HG03521 (cell line): ENCODE data around the gene TMEM170B.
A peak's percentile ranks its signal among the peaks of the same experiment; 100 is the strongest.
"Not testable (repeated sequence)": the region's sequence is repeated elsewhere in the genome, so short reads cannot be mapped to it uniquely, and the experiment has no call there.

Source experiments
- ATAC-seq: cut with Tn5 transposase; IDR thresholded peaks from one replicate; pipeline ENCODE4 v1.9.1; 2021; ENCODE audit warnings: mild to moderate bottlenecking, moderate library complexity; ENCODE audit not compliant: unreplicated experiment

Gene TMEM170B

GRCh38 chr6:11527274-11527870, 10.2 kb upstream of the TMEM170B start:
- ATAC-seq: no peak

- ATAC-seq: no peak
Observed at GRCh38 chr6:11528996-11529395, 8.6 kb upstream of the TMEM170B start.

GRCh38 chr6:11532097-11532496, 5.5 kb upstream of the TMEM170B start:
- no peak for ATAC-seq

- no peak for ATAC-seq
Observed at GRCh38 chr6:11534561-11534960, 3.0 kb upstream of the TMEM170B start.

- ATAC-seq: no peak
Observed at GRCh38 chr6:11535801-11536230, 1.7 kb upstream of the TMEM170B start.

GRCh38 chr6:11536795-11537194, 754 bp upstream of the TMEM170B start:
- no peak for ATAC-seq

GRCh38 chr6:11538052-11538818, 686 bp downstream of the TMEM170B start:
- ATAC-seq: peak; percentile 14

- ATAC-seq: no peak
Observed at GRCh38 chr6:11538819-11539468, 1.4 kb downstream of the TMEM170B start.

- no peak for ATAC-seq
Observed at GRCh38 chr6:11542863-11543262, 5.3 kb downstream of the TMEM170B start.

GRCh38 chr6:11543919-11544518, 6.5 kb downstream of the TMEM170B start:
- no peak for ATAC-seq

GRCh38 chr6:11547846-11548245, 10.3 kb downstream of the TMEM170B start:
- not testable (repeated sequence) for ATAC-seq

GRCh38 chr6:11548578-11548977, 11.0 kb downstream of the TMEM170B start:
- not testable (repeated sequence) for ATAC-seq

- no peak for ATAC-seq
Observed at GRCh38 chr6:11551053-11551452, 13.5 kb downstream of the TMEM170B start.

- ATAC-seq: no peak
Observed at GRCh38 chr6:11552442-11552841, 14.9 kb downstream of the TMEM170B start.

GRCh38 chr6:11553824-11554223, 16.3 kb downstream of the TMEM170B start:
- no peak for ATAC-seq

GRCh38 chr6:11556309-11556708, 18.8 kb downstream of the TMEM170B start:
- ATAC-seq: no peak

- ATAC-seq: no peak
Observed at GRCh38 chr6:11563793-11564192, 26.2 kb downstream of the TMEM170B start.

- ATAC-seq: no peak
Observed at GRCh38 chr6:11566609-11567008, 29.1 kb downstream of the TMEM170B start.

GRCh38 chr6:11571073-11571472, 33.5 kb downstream of the TMEM170B start:
- no peak for ATAC-seq

GRCh38 chr6:11575408-11576033, 38.0 kb downstream of the TMEM170B start:
- ATAC-seq: peak; percentile 97
